HCT116 (cell line): ENCODE data around the gene EXOC4. TPM values are rescaled to one million over a fixed set of nuclear protein-coding genes. Genes with fewer than 3 reads are reported as not detected.

ENCODE experiments used
- ATAC-seq: fragments of 200-7000 bp; cut with Tn5 transposase; 2 replicates; pipeline ENCODE4 v1.9.1; 2020; ENCODE audit warnings: mild to moderate bottlenecking, moderate library complexity
- BruUV-seq: library from RNA; stranded (reverse); fragments of 400-500 nt; replicated peaks from 2 replicates; lab custom pipeline; 2021; lab: Mats Ljungman, UMichigan
- CTCF ChIA-PET: fragments of 300-600 bp; sonication (Branson Sonifier 250); formaldehyde crosslinking; loops from one replicate; lab custom pipeline; 2021; ENCODE audit warnings: antibody characterized with exemption; lab: Charles Lee
- POLR2A ChIA-PET: fragments of 300-600, 350-600 bp; sonication (Branson Sonifier 250); formaldehyde crosslinking; loops from one replicate; lab custom pipeline; 2021; ENCODE audit warnings: antibody characterized with exemption; lab: Charles Lee
- RAD21 ChIA-PET, 2 experiments: fragments of 300-600 bp; sonication (Branson Sonifier 250); formaldehyde crosslinking; loops; one replicate each; lab custom pipeline; 2023; ENCODE audit warnings: low total read pairs in 2 of 2; ENCODE audit not compliant: uncharacterized antibody in 2 of 2, unreplicated experiment in 2 of 2, low non-redundant PET in 1 of 2; lab: Charles Lee
- DNase-seq: peaks from one replicate; pipeline ENCODE4 v3.0.0-alpha.2; 2010; ENCODE audit warnings: low read depth, low spot score
- H2AFZ ChIP-seq: fragments of 200-600 bp; shearing (Covaris generic), sonication (generic); 2 replicates; pipeline ENCODE4 v1.6.1; 2017; ENCODE audit warnings: low read depth, mixed run types, mixed read lengths, antibody characterized with exemption, low read length; ENCODE audit not compliant: poor library complexity, severe bottlenecking
- H3K27ac ChIP-seq: 2 replicates; pipeline ENCODE4 v1.5.1; 2012; ENCODE audit warnings: low read depth, low read length
- H3K27me3 ChIP-seq: fragments of 200-600 bp; sonication (generic); 2 replicates; pipeline ENCODE4 v1.6.1; 2016; ENCODE audit warnings: mixed run types, low read length, mixed read lengths; ENCODE audit not compliant: insufficient read depth
- H3K36me3 ChIP-seq, 2 experiments: fragments of 200-500 bp in 1 of 2; fragments of 200-600 bp in 1 of 2; sonication (Bioruptor generic) in 1 of 2; sonication (generic) in 1 of 2; 2 replicates each; pipeline versions ENCODE4 v1.5.1 to v1.6.1; 2014 to 2016; ENCODE audit warnings: low read length in 2 of 2, inconsistent platforms in 1 of 2, mixed read lengths in 1 of 2, mixed run types in 1 of 2; ENCODE audit not compliant: insufficient read depth in 2 of 2, control insufficient read depth in 1 of 2
- H3K4me1 ChIP-seq, 2 experiments: fragments of 200-600 bp in 1 of 2; sonication (generic) in 1 of 2; 2 replicates each; pipeline versions ENCODE4 v1.5.1 to v1.6.1; 2012 to 2017; ENCODE audit warnings: low read length in 2 of 2, inconsistent platforms in 1 of 2, mild to moderate bottlenecking in 1 of 2, mixed read lengths in 1 of 2, mixed run types in 1 of 2, moderate library complexity in 1 of 2; ENCODE audit not compliant: insufficient read depth in 2 of 2, control insufficient read depth in 1 of 2
- H3K4me2 ChIP-seq: fragments of 200-600 bp; sonication (generic); 2 replicates; pipeline ENCODE4 v1.6.1; 2017; ENCODE audit warnings: mixed run types, low read length, mixed read lengths
- H3K4me3 ChIP-seq, 2 experiments: fragments of 200-600 bp in 1 of 2; sonication (generic) in 1 of 2; replicated peaks in 1 of 2; 2 replicates each; pipeline ENCODE4 v1.5.1; 2011 to 2016; ENCODE audit warnings: low read length in 2 of 2, control low read depth in 1 of 2, low read depth in 1 of 2, mild to moderate bottlenecking in 1 of 2, mixed read lengths in 1 of 2, mixed run types in 1 of 2
- H3K79me2 ChIP-seq: fragments of 200-600 bp; sonication (generic); 2 replicates; pipeline ENCODE4 v1.6.1; 2017; ENCODE audit warnings: mild to moderate bottlenecking, mixed run types, low read length, moderate library complexity, mixed read lengths; ENCODE audit not compliant: insufficient read depth
- H3K9ac ChIP-seq: fragments of 200-600 bp; sonication (generic); 2 replicates; pipeline ENCODE4 v1.6.1; 2016; ENCODE audit warnings: low read length, mixed read lengths
- H3K9me2 ChIP-seq: fragments of 200-600 bp; sonication (generic), shearing (Covaris generic); 2 replicates; pipeline ENCODE4 v1.6.1; 2017; ENCODE audit warnings: mixed run types, mild to moderate bottlenecking, moderate library complexity; ENCODE audit not compliant: insufficient read depth
- H3K9me3 ChIP-seq, 2 experiments: fragments of 200-500 bp in 1 of 2; fragments of 200-600 bp in 1 of 2; sonication (Bioruptor generic) in 1 of 2; sonication (generic) in 1 of 2; 2 replicates each; pipeline ENCODE4 v1.6.1; 2014 to 2017; ENCODE audit warnings: low read length in 2 of 2, mixed read lengths in 2 of 2, inconsistent platforms in 1 of 2, low read depth in 1 of 2, mild to moderate bottlenecking in 1 of 2, mixed run types in 1 of 2, moderate library complexity in 1 of 2; ENCODE audit not compliant: control insufficient read depth in 1 of 2, insufficient read depth in 1 of 2
- H4K20me1 ChIP-seq: fragments of 200-600 bp; sonication (generic), shearing (Covaris generic); 2 replicates; pipeline ENCODE4 v1.6.1; 2017; ENCODE audit warnings: mixed run types, mild to moderate bottlenecking, moderate library complexity; ENCODE audit not compliant: insufficient read depth
- ATF3 ChIP-seq: IDR thresholded peaks from 2 replicates; pipeline ENCODE4 v1.6.1; 2012
- CBX3 ChIP-seq: IDR thresholded peaks from 2 replicates; pipeline ENCODE4 v1.6.1; 2012; ENCODE audit warnings: low read depth
- CTCF ChIP-seq, 3 experiments: fragments of 200-600 bp in 1 of 3; sonication (generic) in 1 of 3; IDR thresholded peaks in 2 of 3; conservative IDR thresholded peaks in 1 of 3; 2 replicates each; pipeline ENCODE4 v1.5.1; 2012 to 2017; ENCODE audit warnings: low read depth in 2 of 3, low read length in 2 of 3, antibody characterized with exemption in 1 of 3, borderline replicate concordance in 1 of 3, control low read depth in 1 of 3, mild to moderate bottlenecking in 1 of 3, mixed read lengths in 1 of 3, mixed run types in 1 of 3, moderate library complexity in 1 of 3; ENCODE audit not compliant: insufficient read depth in 1 of 3
- EZH2 ChIP-seq: fragments of 200-600 bp; sonication (generic); IDR thresholded peaks from 2 replicates; pipeline ENCODE4 v1.6.1; 2017; ENCODE audit warnings: antibody characterized with exemption, mixed run types
- JUND ChIP-seq: IDR thresholded peaks from 2 replicates; pipeline ENCODE4 v1.6.1; 2012
- MAX ChIP-seq: IDR thresholded peaks from 2 replicates; pipeline ENCODE4 v1.6.1; 2012
- POLR2A ChIP-seq: IDR thresholded peaks from 2 replicates; pipeline ENCODE4 v1.7.0; 2011; ENCODE audit warnings: borderline replicate concordance; ENCODE audit not compliant: insufficient read depth, insufficient read length; ENCODE audit errors: extremely low read depth
- SIN3A ChIP-seq: IDR thresholded peaks from 2 replicates; pipeline ENCODE4 v1.6.1; 2012; ENCODE audit warnings: low read depth
- SRF ChIP-seq: IDR thresholded peaks from 2 replicates; pipeline ENCODE4 v1.6.1; 2012; ENCODE audit warnings: low read depth
- TCF7L2 ChIP-seq: IDR thresholded peaks from 2 replicates; pipeline ENCODE4 v1.7.0; 2011; ENCODE audit warnings: borderline replicate concordance, inconsistent platforms; ENCODE audit not compliant: insufficient read depth, insufficient read length; ENCODE audit errors: extremely low read depth
- YY1 ChIP-seq: IDR thresholded peaks from 2 replicates; pipeline ENCODE4 v1.6.1; 2011; ENCODE audit warnings: low read length, low read depth, moderate library complexity, mild to moderate bottlenecking; ENCODE audit not compliant: insufficient replicate concordance; ENCODE audit errors: extremely low read depth
- ZBTB33 ChIP-seq: IDR thresholded peaks from 2 replicates; pipeline ENCODE4 v1.6.1; 2011; ENCODE audit warnings: mild to moderate bottlenecking, low read length, moderate library complexity; ENCODE audit not compliant: insufficient replicate concordance; ENCODE audit errors: extremely low read depth
- ZFX ChIP-seq: fragments of 450-650 bp; IDR thresholded peaks from 2 replicates; pipeline ENCODE4 v1.6.1; 2017
- ZNF274 ChIP-seq: fragments of 200-500 bp; sonication (Bioruptor generic); IDR thresholded peaks from 2 replicates; pipeline ENCODE4 v1.6.1; 2014; ENCODE audit warnings: mild to moderate bottlenecking, low read depth, low read length, inconsistent platforms
- intact Hi-C: fragments of 100-400 bp; cut with micrococcal nuclease; formaldehyde crosslinking; loops from 2 replicates; pipeline ENCODE4 v1.10.0; 2022
- total RNA-seq: library from RNA; stranded (reverse); gene quantifications from one replicate; pipeline ENCODE4 v1.2.1, GENCODE V29; 2021; ENCODE audit not compliant: unreplicated experiment

Gene EXOC4
- total RNA-seq, 1 experiment from 2014 or later: 40.3 TPM

- Histone ChIP-seq H3K79me2 (no peaks in the 10 kb centered on the region), H3K27ac (no peak overlapping the region), H3K36me3 (no peaks in the 10 kb centered on the region), H3K4me2 (no peak overlapping the region), H3K9me3 (no peaks in the 10 kb centered on the region), H3K4me1 (no peaks in the 10 kb centered on the region), H2AFZ (no peak overlapping the region), H3K9me2 (no peaks in the 10 kb centered on the region), H3K9ac (no peak overlapping the region), H3K4me3 (no peak overlapping the region), H4K20me1 (no peaks in the 10 kb centered on the region), H3K27me3 (no peaks in the 10 kb centered on the region)
- POLR2A ChIA-PET: no interaction called here
- BruUV-seq: no TSS peak
- RAD21 ChIA-PET: no interaction called here
- CTCF ChIA-PET: no interaction called here
- DNase-seq (no peak), ATAC-seq (no peak)
- TF ChIP-seq SIN3A (no peak), MAX (no peak), YY1 (no peak), POLR2A (no peak), SRF (no peak), JUND (no peak), ZFX (no peak), CTCF (IDR thresholded peaks at IDR 0.05 in 2 of 3, conservative IDR thresholded peaks at IDR 0.05 in 1 of 3; ENCODE audit: borderline replicate concordance in 1 of 3, insufficient read depth in 1 of 3, low read depth in 2 of 3, low read length in 2 of 3) (no peak), EZH2 (no peak), ZNF274 (no peak), ATF3 (no peak), TCF7L2 (no peak), ZBTB33 (no peak), CBX3 (no peak)
- intact Hi-C loops: no loop called here
Observed at GRCh38 chr7:133575726-133576440, 323.0 kb downstream of the EXOC4 start.
